Trophoblast cell (in vitro differentiated cells and primary cell): ENCODE measurements around the gene GALNT3. TPM values are rescaled to one million over a fixed set of nuclear protein-coding genes. Genes with fewer than 3 reads are reported as not detected.

Source experiments
- DNase-seq, 2 donors: peaks; one replicate each; pipeline ENCODE4 v3.0.0-alpha.2; 2016
- H2AFZ ChIP-seq: 2 replicates; pipeline ENCODE4 v1.6.1; 2013; ENCODE audit warnings: low read length, moderate library complexity, mild to moderate bottlenecking; ENCODE audit not compliant: insufficient read depth, poor library complexity
- H2AK5ac ChIP-seq: 2 replicates; pipeline ENCODE4 v1.6.1; 2013; ENCODE audit warnings: mild to moderate bottlenecking, low read length
- H2BK120ac ChIP-seq: 2 replicates; pipeline ENCODE4 v1.6.1; 2013; ENCODE audit warnings: low read length, mild to moderate bottlenecking, moderate library complexity; ENCODE audit not compliant: insufficient read depth, poor library complexity
- H2BK12ac ChIP-seq: 2 replicates; pipeline ENCODE4 v1.6.1; 2013; ENCODE audit warnings: mild to moderate bottlenecking, low read length, moderate library complexity
- H2BK5ac ChIP-seq: 2 replicates; pipeline ENCODE4 v1.6.1; 2013; ENCODE audit warnings: low read length, low read depth, moderate library complexity, mild to moderate bottlenecking; ENCODE audit not compliant: poor library complexity
- H3K14ac ChIP-seq: 2 replicates; pipeline ENCODE4 v1.6.1; 2013; ENCODE audit warnings: mild to moderate bottlenecking, low read length
- H3K18ac ChIP-seq: 2 replicates; pipeline ENCODE4 v1.6.1; 2013; ENCODE audit warnings: mild to moderate bottlenecking, low read length
- H3K23ac ChIP-seq: 2 replicates; pipeline ENCODE4 v1.6.1; 2013; ENCODE audit warnings: low read length
- H3K27ac ChIP-seq: 2 replicates; pipeline ENCODE4 v1.5.1; 2013; ENCODE audit warnings: low read depth, mild to moderate bottlenecking, inconsistent platforms, low read length, moderate library complexity
- H3K27me3 ChIP-seq: 2 replicates; pipeline ENCODE4 v1.6.1; 2013; ENCODE audit warnings: inconsistent platforms, mild to moderate bottlenecking, low read length, moderate library complexity; ENCODE audit not compliant: insufficient read depth
- H3K36me3 ChIP-seq, 2 experiments: 1 replicate in 1 of 2; 2 replicates in 1 of 2; pipeline ENCODE4 v1.6.1; 2013; ENCODE audit warnings: low read length in 2 of 2, mild to moderate bottlenecking in 2 of 2, moderate library complexity in 1 of 2; ENCODE audit not compliant: insufficient read depth in 2 of 2, control insufficient read depth in 1 of 2
- H3K4ac ChIP-seq: 2 replicates; pipeline ENCODE4 v1.6.1; 2013; ENCODE audit warnings: low read depth, mild to moderate bottlenecking, low read length, moderate library complexity
- H3K4me1 ChIP-seq, 2 experiments: 1 replicate in 1 of 2; 2 replicates in 1 of 2; pipeline ENCODE4 v1.6.1; 2013; ENCODE audit warnings: low read length in 2 of 2, mild to moderate bottlenecking in 2 of 2, moderate library complexity in 1 of 2; ENCODE audit not compliant: insufficient read depth in 2 of 2, control insufficient read depth in 1 of 2
- H3K4me2 ChIP-seq: 2 replicates; pipeline ENCODE4 v1.6.1; 2013; ENCODE audit warnings: inconsistent platforms, mild to moderate bottlenecking, low read length, moderate library complexity
- H3K4me3 ChIP-seq: 2 replicates; pipeline ENCODE4 v1.5.1; 2013; ENCODE audit warnings: mild to moderate bottlenecking, low read depth, low read length, inconsistent platforms
- H3K79me1 ChIP-seq: one replicate; pipeline ENCODE4 v1.6.1; 2013; ENCODE audit warnings: low read length
- H3K79me2 ChIP-seq: 2 replicates; pipeline ENCODE4 v1.6.1; 2013; ENCODE audit warnings: low read length, mild to moderate bottlenecking; ENCODE audit not compliant: control insufficient read depth, insufficient read depth, poor library complexity
- H3K9ac ChIP-seq: 2 replicates; pipeline ENCODE4 v1.6.1; 2013; ENCODE audit warnings: mild to moderate bottlenecking, low read length
- H3K9me3 ChIP-seq: 2 replicates; pipeline ENCODE4 v1.6.1; 2013; ENCODE audit warnings: low read depth, mild to moderate bottlenecking, control low read depth, inconsistent platforms, low read length; ENCODE audit not compliant: insufficient read depth
- H4K12ac ChIP-seq: 2 replicates; pipeline ENCODE4 v1.6.1; 2013; ENCODE audit warnings: low read depth, mild to moderate bottlenecking, low read length, moderate library complexity
- H4K8ac ChIP-seq: 2 replicates; pipeline ENCODE4 v1.6.1; 2013; ENCODE audit warnings: low read depth, mild to moderate bottlenecking, low read length, moderate library complexity
- H4K91ac ChIP-seq: one replicate; pipeline ENCODE4 v1.6.1; 2013; ENCODE audit warnings: low read depth, mild to moderate bottlenecking, low read length, moderate library complexity
- WGBS: extraction: QIAGEN DNeasy Blood & Tissue Kit; methylation state at CpG from one replicate; pipeline ENCODE4 v1.1.7; 2013; ENCODE audit warnings: missing lambda C conversion rate; ENCODE audit not compliant: insufficient read length, insufficient coverage; ENCODE audit errors: extremely low coverage; 5-methylcytosine and 5-hydroxymethylcytosine counted together
- polyA plus RNA-seq: library from polyadenylated mRNA; stranded (reverse); fragments of 200-250 nt; gene quantifications from 2 replicates; pipeline ENCODE4 v1.2.3, GENCODE V29; 2013

GALNT3 gene
- polyA plus RNA-seq, result 8.9 and 9.9 TPM in 2 replicates

DNA sequence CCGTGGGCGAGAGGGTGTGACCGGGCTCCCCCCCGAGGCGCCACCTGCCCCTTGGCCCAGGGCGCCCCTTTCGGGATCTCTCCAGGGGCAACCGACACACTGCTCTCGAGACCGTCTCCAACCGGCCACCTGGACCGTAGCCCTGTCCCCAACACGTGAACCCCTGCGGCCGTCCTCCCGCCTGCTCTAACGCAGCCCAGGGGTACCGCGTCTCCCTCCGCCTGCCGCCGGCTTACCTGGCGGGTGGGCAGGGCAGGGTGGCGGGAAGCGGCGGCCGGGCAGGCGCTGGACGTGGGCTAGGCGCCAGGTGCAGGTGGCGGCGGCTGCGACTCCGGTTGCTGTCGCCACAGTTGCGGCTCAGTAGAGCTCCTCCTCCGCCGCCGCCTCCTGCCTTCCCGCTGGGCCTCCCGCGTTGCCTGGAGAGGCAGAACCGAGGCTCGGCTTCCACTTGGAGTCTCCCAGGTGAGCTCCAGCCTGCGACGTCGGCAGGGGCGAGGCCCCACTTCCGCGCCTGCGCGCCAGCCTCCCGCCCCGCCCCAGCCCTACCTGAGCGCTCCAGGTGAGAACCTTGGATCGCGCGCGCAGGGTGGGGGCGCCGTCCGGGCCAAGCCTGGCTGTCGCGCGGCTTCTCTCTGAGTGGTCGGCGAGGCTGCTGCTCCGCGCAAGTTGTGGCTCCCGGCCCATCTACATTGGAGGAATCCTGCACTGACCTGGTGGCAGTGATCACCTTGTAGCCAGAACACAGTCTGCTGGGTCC lies at the start of gene GALNT3:
TSS of gene GALNT3 (minus strand) at position 469 of the 757 bp plus-strand sequence. CDS start 23,547 bp downstream, outside the sequence.
- H2BK5ac ChIP-seq, result no peak within 1 kb of the TSS
- H3K4me2 ChIP-seq, result peak within 1 kb of the TSS; percentile 88
- no peaks in the 10 kb centered on the region for H3K79me2 ChIP-seq
- no peaks in the 10 kb centered on the region for H3K36me3 ChIP-seq
- H3K4ac ChIP-seq, result peak within 1 kb of the TSS; percentile 4
- H4K8ac ChIP-seq, result peak within 1 kb of the TSS; percentile 55
- H2BK12ac ChIP-seq, result peak within 1 kb of the TSS; percentile 38
- peaks cover 7% of the 10 kb centered on the region for H3K79me1 ChIP-seq
- H2AK5ac ChIP-seq, result no peak within 1 kb of the TSS
- H3K27ac ChIP-seq, result peak within 1 kb of the TSS; percentile 20
- H3K27me3 ChIP-seq, result no peaks in the 10 kb centered on the region
- H3K14ac ChIP-seq, result peak within 1 kb of the TSS; percentile 38
- H3K9me3 ChIP-seq, result no peaks in the 10 kb centered on the region
- H3K9ac ChIP-seq, result peak within 1 kb of the TSS; percentile 35
- peak within 1 kb of the TSS; percentile 31 for H3K18ac ChIP-seq
- DNase-seq, result peak; percentile 97 to 98
- peak within 1 kb of the TSS; percentile 60 for H4K12ac ChIP-seq
- no CpG with 5 or more reads among the region's 70 CpGs for WGBS
- peak within 1 kb of the TSS; percentile 96 for H3K4me3 ChIP-seq
- H2AFZ ChIP-seq, result peak within 1 kb of the TSS; percentile 53
- H2BK120ac ChIP-seq, result peak within 1 kb of the TSS; percentile 51
- H3K23ac ChIP-seq, result no peak within 1 kb of the TSS
- no peaks in the 10 kb centered on the region for H3K4me1 ChIP-seq
- peak within 1 kb of the TSS; percentile 29 for H4K91ac ChIP-seq

GRCh38 chr2:165843351-165843750 lies 49.3 kb upstream of the GALNT3 start:
- Histone ChIP-seq H3K9me3 (no peaks in the 10 kb centered on the region), H2BK120ac (no peak overlapping the region), H3K27me3 (no peaks in the 10 kb centered on the region), H4K8ac (no peak overlapping the region), H3K79me1 (no peaks in the 10 kb centered on the region), H3K36me3 (no peaks in the 10 kb centered on the region), H3K4ac (no peak overlapping the region), H3K4me2 (no peak overlapping the region), H3K4me1 (peaks cover 0 to 3% of the 10 kb centered on the region in 2 experiments), H3K14ac (no peak overlapping the region), H2AFZ (no peak overlapping the region), H4K91ac (no peak overlapping the region), H2BK5ac (no peak overlapping the region), H3K79me2 (no peaks in the 10 kb centered on the region), H3K9ac (no peak overlapping the region), H2AK5ac (no peak overlapping the region), H3K23ac (no peak overlapping the region), H3K27ac (no peak overlapping the region), H4K12ac (no peak overlapping the region), H3K4me3 (no peak overlapping the region), H3K18ac (no peak overlapping the region), H2BK12ac (no peak overlapping the region)
- DNase-seq, result no peak
- WGBS, result no CpG with 5 or more reads among the region's 1 CpG

DNA sequence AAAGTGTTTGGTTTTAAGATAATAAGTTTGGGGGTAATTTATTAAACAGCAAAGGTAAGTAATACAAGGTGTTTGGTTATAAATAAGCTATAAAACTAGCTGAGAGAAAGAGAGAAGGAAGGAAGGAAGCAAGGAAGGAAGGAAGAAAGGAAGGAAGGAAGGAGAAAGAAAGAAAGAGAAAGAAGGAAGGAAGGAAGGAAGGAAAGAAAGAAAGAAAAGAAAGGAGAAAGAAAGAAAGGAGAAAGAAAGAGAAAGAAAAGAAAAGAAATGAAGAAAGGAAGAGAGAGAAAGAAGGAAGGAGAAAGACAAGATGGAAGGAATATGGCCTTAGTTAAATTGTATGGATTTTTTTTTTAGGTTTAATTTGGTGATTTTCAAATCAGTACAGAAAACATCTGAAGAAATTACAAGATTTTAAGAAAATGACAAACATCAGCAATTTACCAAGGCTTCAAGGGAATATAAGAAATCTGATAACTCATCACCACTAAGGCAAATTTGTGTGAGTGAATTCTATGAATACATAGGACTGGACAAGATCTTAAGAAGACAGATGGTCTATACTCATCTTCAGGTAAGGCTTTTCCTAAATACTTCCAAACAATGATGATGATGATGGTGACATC lies 46.4 kb upstream of the GALNT3 start:
- Histone ChIP-seq H3K9ac (no peak overlapping the region), H2BK120ac (no peak overlapping the region), H3K79me1 (no peaks in the 10 kb centered on the region), H3K4me3 (no peak overlapping the region), H3K79me2 (no peaks in the 10 kb centered on the region), H2BK5ac (no peak overlapping the region), H2AK5ac (no peak overlapping the region), H3K4me2 (no peak overlapping the region), H3K23ac (no peak overlapping the region), H3K14ac (no peak overlapping the region), H3K36me3 (no peaks in the 10 kb centered on the region), H4K8ac (no peak overlapping the region), H3K4me1 (peaks cover 0 to 3% of the 10 kb centered on the region in 2 experiments), H3K27ac (no peak overlapping the region), H3K27me3 (no peaks in the 10 kb centered on the region), H4K12ac (no peak overlapping the region), H4K91ac (no peak overlapping the region), H2BK12ac (no peak overlapping the region), H2AFZ (no peak overlapping the region), H3K9me3 (no peaks in the 10 kb centered on the region), H3K18ac (no peak overlapping the region), H3K4ac (no peak overlapping the region)
- no peak for DNase-seq

- H2AFZ ChIP-seq, result no peak overlapping the region
- no peak overlapping the region for H2BK12ac ChIP-seq
- no peak overlapping the region for H3K9ac ChIP-seq
- H3K27me3 ChIP-seq, result no peaks in the 10 kb centered on the region
- H3K4me3 ChIP-seq, result no peak overlapping the region
- H3K18ac ChIP-seq, result no peak overlapping the region
- H3K23ac ChIP-seq, result no peak overlapping the region
- no peak overlapping the region for H4K91ac ChIP-seq
- no peak overlapping the region for H4K12ac ChIP-seq
- no peaks in the 10 kb centered on the region for H3K79me1 ChIP-seq
- no peaks in the 10 kb centered on the region for H3K79me2 ChIP-seq
- no CpG with 5 or more reads among the region's 2 CpGs for WGBS
- H3K4ac ChIP-seq, result no peak overlapping the region
- no peaks in the 10 kb centered on the region for H3K9me3 ChIP-seq
- no peak overlapping the region for H2BK5ac ChIP-seq
- no peak overlapping the region for H4K8ac ChIP-seq
- H2BK120ac ChIP-seq, result no peak overlapping the region
- peaks cover 0 to 3% of the 10 kb centered on the region in 2 experiments for H3K4me1 ChIP-seq
- H3K27ac ChIP-seq, result no peak overlapping the region
- H3K14ac ChIP-seq, result no peak overlapping the region
- H3K4me2 ChIP-seq, result no peak overlapping the region
- DNase-seq, result peak; percentile 77 to 92
- H3K36me3 ChIP-seq, result no peaks in the 10 kb centered on the region
- H2AK5ac ChIP-seq, result no peak overlapping the region
Measured at GRCh38 chr2:165839610-165840009, 45.6 kb upstream of the GALNT3 start.
